Brain microvascular endothelial cell (primary cell): ENCODE results near the gene CTDSPL.
A peak's percentile ranks its signal among the peaks of the same experiment; 100 is the strongest.

ENCODE experiments used
- DNase-seq: peaks from one replicate; pipeline ENCODE4 v3.0.0-alpha.2; 2020
- H3K27ac ChIP-seq: fragments of 250-450 bp; sonication (Bioruptor Pico); 2 replicates; pipeline ENCODE4 v1.5.1; 2020; ENCODE audit warnings: mild to moderate bottlenecking, moderate library complexity
- H3K27me3 ChIP-seq: fragments of 250-450 bp; sonication (Bioruptor Pico); replicated peaks from 2 replicates; pipeline ENCODE4 v1.5.1; 2020; ENCODE audit warnings: mild to moderate bottlenecking
- H3K36me3 ChIP-seq: fragments of 250-450 bp; sonication (Bioruptor Pico); replicated peaks from 2 replicates; pipeline ENCODE4 v1.5.1; 2020; ENCODE audit warnings: mild to moderate bottlenecking
- H3K4me3 ChIP-seq: 2 replicates; pipeline ENCODE4 v1.5.1; 2011; ENCODE audit warnings: low read depth, mild to moderate bottlenecking, control low read depth, low read length, moderate library complexity
- CTCF ChIP-seq: IDR thresholded peaks from 2 replicates; pipeline ENCODE4 v1.5.1; 2011; ENCODE audit warnings: low read depth, mild to moderate bottlenecking, moderate library complexity, low read length, control low read depth, inconsistent platforms; ENCODE audit errors: missing control alignments
- in situ Hi-C: cut with HindIII; loops from 2 replicates; pipeline ENCODE4 v1.10.0; 2017; ENCODE audit warnings: low sequenced_read_pairs, low pct_ligation_motif_present

Gene CTDSPL

DNA sequence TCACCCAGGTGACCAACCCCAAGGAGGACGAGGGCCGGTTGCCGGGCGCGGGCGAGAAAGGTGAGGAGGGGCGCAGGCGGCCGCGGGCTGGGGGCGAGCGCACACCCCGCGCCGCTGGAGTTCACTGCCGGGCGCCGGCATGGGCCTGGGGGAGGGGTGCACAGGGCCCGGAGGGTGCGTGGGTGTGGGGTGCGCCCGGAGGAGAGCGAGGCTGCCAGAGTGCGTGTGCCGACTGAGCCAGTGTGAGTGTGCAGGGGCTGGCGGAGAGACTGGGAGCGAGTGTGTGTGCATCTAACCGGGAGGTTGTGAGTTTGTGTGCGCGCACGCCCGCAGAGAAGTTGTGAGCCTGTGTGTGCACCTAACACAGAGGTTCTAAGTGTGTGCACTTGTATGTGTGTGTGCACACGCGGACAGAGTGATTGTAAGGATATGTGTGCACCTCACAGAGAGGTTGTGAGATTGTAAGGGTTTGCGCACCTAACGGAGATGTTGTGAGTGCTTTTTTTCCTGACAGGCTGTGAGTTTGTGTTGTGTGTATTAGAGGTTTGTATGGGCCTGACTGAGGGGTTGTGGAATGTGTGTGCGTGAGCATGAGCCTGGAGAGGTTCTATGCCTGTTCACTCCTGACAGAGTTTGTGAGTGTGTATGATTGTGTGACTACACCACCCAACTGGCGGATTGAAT is 681 bp downstream of the CTDSPL start:
- H3K27me3 ChIP-seq, result no peaks in the 10 kb centered on the region
- no peaks in the 10 kb centered on the region for H3K36me3 ChIP-seq
- no peak overlapping the region for H3K27ac ChIP-seq
- in situ Hi-C loops, result no loop called here
- TF ChIP-seq CTCF, result no peak
- DNase-seq, result peak; percentile 49
- peak overlapping the region; percentile 73 for H3K4me3 ChIP-seq

DNA sequence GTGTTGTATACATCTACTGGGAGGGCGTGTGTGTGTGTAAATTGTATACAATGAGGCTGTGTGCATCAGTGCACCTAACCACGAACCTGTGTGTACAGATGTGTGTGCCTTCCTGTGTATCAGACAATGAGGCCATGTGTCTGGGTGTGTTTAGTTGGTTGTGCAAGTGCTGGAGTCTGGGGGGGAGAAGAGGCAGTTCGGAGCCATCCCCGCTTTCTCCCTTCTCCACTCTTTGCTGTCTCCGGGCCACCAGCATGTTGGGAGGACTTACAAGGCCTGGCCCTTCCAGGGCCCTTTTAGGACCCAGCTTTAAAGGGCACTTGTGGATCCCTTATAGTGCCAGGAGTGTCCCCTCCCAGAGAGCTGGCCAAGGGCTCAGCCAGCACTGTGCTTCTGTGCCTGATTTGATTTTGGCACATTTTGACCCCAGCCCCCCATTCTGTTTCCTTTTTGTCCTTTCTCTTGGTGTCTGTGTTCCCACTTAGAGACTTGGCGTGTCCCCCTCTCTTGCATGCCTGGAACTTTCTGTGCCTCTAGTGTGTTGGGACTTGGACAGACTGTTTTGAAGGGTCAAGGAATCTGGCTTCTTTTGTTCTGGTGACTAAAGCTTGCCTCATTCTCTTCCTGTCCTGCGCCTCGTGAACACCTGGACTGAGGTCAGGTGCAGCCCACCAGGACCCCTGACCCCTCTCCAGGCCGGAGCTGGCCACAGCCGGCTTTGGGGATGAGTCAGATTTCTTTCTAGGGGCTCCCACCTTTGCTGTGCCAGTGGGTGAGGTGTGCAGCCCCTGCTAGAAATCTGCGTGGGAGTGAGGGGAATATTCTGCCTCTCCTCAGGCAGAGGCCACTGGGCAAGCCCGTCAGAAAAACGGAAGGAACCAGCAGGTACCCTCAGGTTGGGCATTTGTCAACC is 1.5 kb downstream of the CTDSPL start:
- Histone ChIP-seq H3K36me3 (no peaks in the 10 kb centered on the region), H3K27ac (no peak overlapping the region), H3K27me3 (no peaks in the 10 kb centered on the region), H3K4me3 (peak overlapping the region; percentile 73)
- no peak for TF ChIP-seq CTCF
- no peak for DNase-seq
- in situ Hi-C loops, result no loop called here

GRCh38 chr3:37863949-37864822 is 2.5 kb downstream of the CTDSPL start:
- H3K36me3 ChIP-seq, result no peaks in the 10 kb centered on the region
- no peak for DNase-seq
- H3K27ac ChIP-seq, result no peak overlapping the region
- H3K4me3 ChIP-seq, result no peak overlapping the region
- TF ChIP-seq CTCF, result no peak
- no peaks in the 10 kb centered on the region for H3K27me3 ChIP-seq
- in situ Hi-C loops, result no loop called here

GRCh38 chr3:37864904-37865303 is 3.2 kb downstream of the CTDSPL start:
- in situ Hi-C loops, result no loop called here
- Histone ChIP-seq H3K27me3 (no peaks in the 10 kb centered on the region), H3K4me3 (no peak overlapping the region), H3K27ac (no peak overlapping the region), H3K36me3 (no peaks in the 10 kb centered on the region)
- DNase-seq, result no peak
- TF ChIP-seq CTCF, result no peak

GRCh38 chr3:37867144-37867543 is 5.5 kb downstream of the CTDSPL start:
- Histone ChIP-seq H3K36me3 (no peaks in the 10 kb centered on the region), H3K4me3 (no peak overlapping the region), H3K27me3 (no peaks in the 10 kb centered on the region), H3K27ac (no peak overlapping the region)
- in situ Hi-C loops, result no loop called here
- TF ChIP-seq CTCF, result no peak
- DNase-seq, result no peak
